ENCODE measurements around the gene GATAD2A. TPM values are rescaled to one million over a fixed set of nuclear protein-coding genes. Genes with fewer than 3 reads are reported as not detected.

The GATAD2A gene
- total and polyA plus RNA-seq, 2 donors from 2014 or later, result 18.0 to 91.0 TPM

- Histone ChIP-seq H3K27ac (ENCODE audit: low read depth in 2 of 2, low read length in 2 of 2) (no peak overlapping the region), H3K4me3 (ENCODE audit: low read length in 3 of 3) (no peak overlapping the region), H3K4me1 (ENCODE audit: control insufficient read depth in 2 of 3, insufficient read depth in 2 of 3, low read depth in 1 of 3, low read length in 3 of 3) (peaks cover 0 to 25% (median 6%) of the 10 kb centered on the region in 3 donors), H3K27me3 (ENCODE audit: control insufficient read depth, insufficient read depth, low read length) (no peaks in the 10 kb centered on the region), H3K36me3 (ENCODE audit: control insufficient read depth in 2 of 3, insufficient read depth in 3 of 3, low read length in 3 of 3) (no peaks in the 10 kb centered on the region), H3K9me3 (ENCODE audit: control insufficient read depth in 2 of 3, insufficient read depth in 1 of 3, low read length in 3 of 3) (no peaks in the 10 kb centered on the region), H3K9ac (ENCODE audit: low read length in 3 of 3) (no peak overlapping the region)
- FAIRE-seq (no peak), DNase-seq (peak in 1 of 5 donors; percentile 10)
- intact Hi-C loops (cut with DNase I), result no loop called here
- no peak for TF ChIP-seq CTCF (IDR thresholded peaks at IDR 0.05; ENCODE audit: borderline replicate concordance, extremely low read depth, insufficient read depth)
Observed at GRCh38 chr19:19416280-19416679, 10.8 kb downstream of the GATAD2A start.

- H3K36me3 ChIP-seq (ENCODE audit: control insufficient read depth in 2 of 3, insufficient read depth in 3 of 3, low read length in 3 of 3), result no peaks in the 10 kb centered on the region
- no peaks in the 10 kb centered on the region for H3K27me3 ChIP-seq (ENCODE audit: control insufficient read depth, insufficient read depth, low read length)
- H3K4me1 ChIP-seq (ENCODE audit: control insufficient read depth in 2 of 3, insufficient read depth in 2 of 3, low read depth in 1 of 3, low read length in 3 of 3), result peaks cover 0 to 24% (median 4%) of the 10 kb centered on the region in 3 donors
- H3K9ac ChIP-seq (ENCODE audit: low read length in 3 of 3), result no peak overlapping the region
- no peak overlapping the region for H3K4me3 ChIP-seq (ENCODE audit: low read length in 3 of 3)
- FAIRE-seq (no peak), DNase-seq (no peak)
- H3K27ac ChIP-seq (ENCODE audit: low read depth in 2 of 2, low read length in 2 of 2), result no peak overlapping the region
- TF ChIP-seq CTCF (IDR thresholded peaks at IDR 0.05; ENCODE audit: borderline replicate concordance, extremely low read depth, insufficient read depth), result no peak
- H3K9me3 ChIP-seq (ENCODE audit: control insufficient read depth in 2 of 3, insufficient read depth in 1 of 3, low read length in 3 of 3), result no peaks in the 10 kb centered on the region
- intact Hi-C loops (cut with DNase I), result no loop called here
Observed at GRCh38 chr19:19417046-19417445, 11.6 kb downstream of the GATAD2A start.

- Histone ChIP-seq H3K9me3 (ENCODE audit: control insufficient read depth in 2 of 3, insufficient read depth in 1 of 3, low read length in 3 of 3) (no peaks in the 10 kb centered on the region), H3K4me3 (ENCODE audit: low read length in 3 of 3) (no peak overlapping the region), H3K9ac (ENCODE audit: low read length in 3 of 3) (no peak overlapping the region), H3K27me3 (ENCODE audit: control insufficient read depth, insufficient read depth, low read length) (no peaks in the 10 kb centered on the region), H3K4me1 (ENCODE audit: control insufficient read depth in 2 of 3, insufficient read depth in 2 of 3, low read depth in 1 of 3, low read length in 3 of 3) (peaks cover 0 to 24% (median 4%) of the 10 kb centered on the region in 3 donors), H3K36me3 (ENCODE audit: control insufficient read depth in 2 of 3, insufficient read depth in 3 of 3, low read length in 3 of 3) (no peaks in the 10 kb centered on the region), H3K27ac (ENCODE audit: low read depth in 2 of 2, low read length in 2 of 2) (no peak overlapping the region)
- DNase-seq, result peak in 1 of 5 donors; percentile 58
- no peak for TF ChIP-seq CTCF (IDR thresholded peaks at IDR 0.05; ENCODE audit: borderline replicate concordance, extremely low read depth, insufficient read depth)
- FAIRE-seq, result no peak
- intact Hi-C loops (cut with DNase I), result no loop called here
Observed at GRCh38 chr19:19417628-19418245, 12.3 kb downstream of the GATAD2A start.

Data from kidney (tissue), 14 donors.